ENCODE data around the gene CEP104. TPM values are rescaled to one million over a fixed set of nuclear protein-coding genes. Genes with fewer than 3 reads are reported as not detected.

CEP104 gene
- total RNA-seq, 2 experiments from 2014 or later = 33.6 to 35.5 TPM

DNA sequence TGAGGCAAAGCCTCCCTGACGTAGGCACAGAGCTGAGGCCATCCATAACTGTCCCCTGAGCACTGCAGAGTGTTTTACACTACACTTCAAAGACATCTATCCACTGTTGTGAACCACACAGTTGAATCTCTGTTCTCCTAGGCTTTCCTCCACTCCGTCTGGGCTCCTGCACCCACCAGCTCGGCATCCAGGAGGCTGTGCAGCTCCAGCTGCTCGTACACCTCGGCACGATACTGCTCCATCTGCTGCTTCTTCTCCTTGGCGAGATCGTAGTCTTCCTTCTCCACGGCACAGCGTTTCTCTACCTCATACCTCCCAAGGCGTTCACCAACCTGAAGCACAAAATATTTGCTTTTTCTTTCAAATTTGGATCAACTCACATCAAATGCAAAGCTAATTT is 18.2 kb downstream of the CEP104 start:
- CTCF ChIA-PET = no interaction called here
- Mint-ChIP-seq H3K36me3 (ENCODE audit: low read depth) (peaks cover 56% of the 10 kb centered on the region), H3K4me3 (no peak overlapping the region)

GRCh38 chr1:3837685-3838084 is 19.3 kb downstream of the CEP104 start:
- DNase-seq = no peak
- ChIA-PET CTCF (no interaction called here), POLR2A (no interaction called here)
- H3K4me1 Mint-ChIP-seq = no peaks in the 10 kb centered on the region
- no peak overlapping the region for H3K27ac Mint-ChIP-seq
- peaks cover 8% of the 10 kb centered on the region for H3K9me3 Mint-ChIP-seq (ENCODE audit: low read depth)
- H3K4me3 Mint-ChIP-seq = no peak overlapping the region
- no peak for ATAC-seq
- intact Hi-C loops (cut with DNase I, micrococcal nuclease) = no loop called here
- H3K36me3 Mint-ChIP-seq (ENCODE audit: low read depth) = peaks cover 53% of the 10 kb centered on the region
- H3K27me3 Mint-ChIP-seq = no peaks in the 10 kb centered on the region

More for the DNA sequence above, 18.2 kb downstream of the CEP104 start:
- no peak overlapping the region for H3K27ac Mint-ChIP-seq
- H3K27me3 Mint-ChIP-seq = no peaks in the 10 kb centered on the region
- H3K9me3 Mint-ChIP-seq (ENCODE audit: low read depth) = peaks cover 8% of the 10 kb centered on the region
- intact Hi-C loops (cut with DNase I, micrococcal nuclease) = no loop called here
- POLR2A ChIA-PET = no interaction called here
- ATAC-seq (no peak), DNase-seq (no peak)
- H3K4me1 Mint-ChIP-seq = no peaks in the 10 kb centered on the region

GRCh38 chr1:3837200-3837599 is 19.8 kb downstream of the CEP104 start:
- ChIA-PET POLR2A (no interaction called here), CTCF (no interaction called here)
- intact Hi-C loops (cut with DNase I, micrococcal nuclease) = no loop called here
- no peak for DNase-seq
- no peak for ATAC-seq
- Mint-ChIP-seq H3K36me3 (ENCODE audit: low read depth) (peaks cover 52% of the 10 kb centered on the region), H3K9me3 (ENCODE audit: low read depth) (peaks cover 8% of the 10 kb centered on the region), H3K4me3 (no peak overlapping the region), H3K27ac (no peak overlapping the region), H3K27me3 (no peaks in the 10 kb centered on the region), H3K4me1 (no peaks in the 10 kb centered on the region)

GRCh38 chr1:3836421-3836820 is 20.6 kb downstream of the CEP104 start:
- H3K27me3 Mint-ChIP-seq = no peaks in the 10 kb centered on the region
- H3K27ac Mint-ChIP-seq = no peak overlapping the region
- peaks cover 55% of the 10 kb centered on the region for H3K36me3 Mint-ChIP-seq (ENCODE audit: low read depth)
- ChIA-PET CTCF (no interaction called here), POLR2A (no interaction called here)
- no peak for DNase-seq
- H3K4me1 Mint-ChIP-seq = no peaks in the 10 kb centered on the region
- no peak for ATAC-seq
- no peak overlapping the region for H3K4me3 Mint-ChIP-seq
- peaks cover 8% of the 10 kb centered on the region for H3K9me3 Mint-ChIP-seq (ENCODE audit: low read depth)
- intact Hi-C loops (cut with DNase I, micrococcal nuclease) = no loop called here

DNA sequence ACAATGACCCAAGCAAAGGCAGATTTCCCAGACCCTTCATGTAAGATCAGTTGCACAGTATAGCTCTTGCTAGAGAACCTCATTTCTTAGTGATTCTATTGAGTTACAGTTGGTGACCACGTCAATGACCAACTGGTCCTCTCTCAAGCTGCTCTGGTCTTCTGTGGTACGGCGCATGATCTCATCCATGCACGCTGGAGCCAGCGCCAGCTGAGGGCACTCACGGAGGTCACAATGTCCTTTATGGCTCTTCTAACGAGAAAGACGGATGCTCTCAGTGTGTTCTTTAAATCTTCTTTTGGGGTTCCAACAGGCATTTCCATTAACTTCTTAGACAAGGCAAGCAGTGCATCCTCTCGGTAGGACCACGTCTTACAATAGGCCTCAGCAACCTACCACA is 22.3 kb downstream of the CEP104 start:
- Mint-ChIP-seq H3K4me1 (no peaks in the 10 kb centered on the region), H3K4me3 (no peak overlapping the region), H3K27ac (no peak overlapping the region), H3K9me3 (ENCODE audit: low read depth) (peaks cover 8% of the 10 kb centered on the region), H3K27me3 (no peaks in the 10 kb centered on the region), H3K36me3 (ENCODE audit: low read depth) (peaks cover 52% of the 10 kb centered on the region)
- CTCF ChIA-PET = no interaction called here
- ATAC-seq (no peak), DNase-seq (no peak)
- POLR2A ChIA-PET = no interaction called here
- intact Hi-C loops (cut with DNase I, micrococcal nuclease) = no loop called here

DNA sequence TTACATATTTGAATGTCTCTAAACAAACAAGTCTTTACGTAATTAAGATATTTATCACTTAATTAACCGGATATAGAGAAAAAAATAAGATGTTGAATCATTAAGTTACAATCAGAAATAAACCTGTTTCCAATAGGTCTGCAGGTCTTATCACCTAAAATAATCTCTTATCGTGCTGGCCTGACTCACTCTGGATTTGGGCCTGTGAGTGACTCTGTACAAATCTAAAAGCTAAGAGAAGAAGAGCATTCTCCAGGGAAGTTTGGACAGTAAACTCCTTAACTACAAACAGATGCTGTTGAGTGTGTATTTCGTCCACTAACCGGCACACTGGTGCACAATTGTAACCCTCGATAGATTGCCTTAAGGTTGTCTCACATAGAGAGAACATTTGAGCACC is 25.3 kb downstream of the CEP104 start:
- DNase-seq (no peak), ATAC-seq (no peak)
- no peak overlapping the region for H3K27ac Mint-ChIP-seq
- no peaks in the 10 kb centered on the region for H3K4me1 Mint-ChIP-seq
- ChIA-PET CTCF (no interaction called here), POLR2A (no interaction called here)
- no peaks in the 10 kb centered on the region for H3K9me3 Mint-ChIP-seq (ENCODE audit: low read depth)
- intact Hi-C loops (cut with DNase I, micrococcal nuclease) = no loop called here
- no peaks in the 10 kb centered on the region for H3K27me3 Mint-ChIP-seq
- H3K36me3 Mint-ChIP-seq (ENCODE audit: low read depth) = peaks cover 29% of the 10 kb centered on the region
- H3K4me3 Mint-ChIP-seq = no peak overlapping the region

DNA sequence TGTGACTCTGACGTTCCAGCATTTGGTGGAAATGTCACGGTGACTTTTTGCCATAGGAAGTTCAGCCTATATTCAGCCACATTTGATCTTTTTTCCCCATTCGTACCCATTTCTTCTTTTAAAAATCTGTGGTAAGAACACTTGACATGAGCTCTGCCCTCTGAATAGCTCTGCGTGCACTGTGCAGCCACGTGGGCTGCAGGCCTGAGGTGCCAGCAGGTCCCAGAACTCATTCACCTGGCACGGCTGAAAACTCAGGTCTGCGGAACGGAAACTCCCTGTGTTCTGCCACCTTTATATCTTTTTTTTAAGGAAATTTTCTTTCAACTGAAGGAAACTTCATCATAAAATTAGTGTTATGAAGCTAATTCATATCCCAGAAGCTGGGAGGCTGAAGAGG is 28.6 kb downstream of the CEP104 start:
- POLR2A ChIA-PET = no interaction called here
- H3K4me3 Mint-ChIP-seq = no peak overlapping the region
- CTCF ChIA-PET = no interaction called here

DNA sequence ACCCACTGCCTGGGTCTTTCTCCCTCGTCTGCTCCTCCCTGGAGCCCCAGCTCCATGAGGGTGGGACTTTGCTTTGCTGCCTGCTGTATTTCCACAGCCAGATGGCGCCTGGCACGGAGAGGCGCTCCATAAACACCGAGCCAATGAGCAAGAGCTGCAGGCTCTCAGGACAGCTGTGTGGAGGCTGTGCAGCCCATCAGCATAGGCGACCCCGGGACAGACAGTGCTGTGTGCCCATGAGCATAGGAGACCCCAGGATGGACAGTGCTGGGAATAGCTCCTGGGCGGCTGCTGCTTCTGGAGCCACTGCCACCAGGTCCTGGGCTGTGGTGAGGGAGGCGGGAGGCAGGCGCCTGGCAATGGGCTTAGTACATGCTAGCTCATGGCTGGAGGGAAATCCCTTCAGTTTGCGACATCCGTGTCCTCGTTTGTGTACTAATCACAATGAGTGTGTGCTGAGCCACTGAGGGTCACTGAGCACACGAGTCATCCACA is 29.2 kb downstream of the CEP104 start:
- CTCF ChIA-PET = no interaction called here

More for the DNA sequence above, 28.6 kb downstream of the CEP104 start:
- no peak overlapping the region for H3K27ac Mint-ChIP-seq
- no peaks in the 10 kb centered on the region for H3K4me1 Mint-ChIP-seq
- no peak for ATAC-seq
- no peak for DNase-seq
- intact Hi-C loops (cut with DNase I, micrococcal nuclease) = no loop called here
- no peaks in the 10 kb centered on the region for H3K9me3 Mint-ChIP-seq (ENCODE audit: low read depth)
- no peaks in the 10 kb centered on the region for H3K27me3 Mint-ChIP-seq
- peaks cover 32% of the 10 kb centered on the region for H3K36me3 Mint-ChIP-seq (ENCODE audit: low read depth)

DNA sequence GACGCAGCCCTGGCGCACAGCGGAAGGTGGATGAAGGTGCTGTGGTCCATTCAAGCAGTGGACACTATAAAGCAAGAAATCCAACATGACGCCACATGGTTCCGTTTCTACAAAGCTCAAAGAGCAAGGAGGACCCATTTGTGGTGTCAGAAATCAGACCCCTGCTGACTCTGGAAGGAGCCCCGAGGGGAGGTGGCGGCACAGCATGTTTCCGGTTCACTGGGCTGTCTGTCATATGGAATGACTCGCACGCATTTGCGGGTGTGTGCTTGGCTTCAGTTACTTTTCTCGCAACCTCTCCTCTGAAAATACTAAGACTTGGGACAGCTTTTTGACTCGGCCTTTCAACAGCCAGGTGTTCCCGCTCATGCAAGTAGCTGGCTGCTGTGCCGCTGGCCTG is 31.7 kb downstream of the CEP104 start:
- intact Hi-C loops (cut with DNase I, micrococcal nuclease) = no loop called here
- Mint-ChIP-seq H3K27me3 (no peaks in the 10 kb centered on the region), H3K27ac (no peak overlapping the region), H3K36me3 (ENCODE audit: low read depth) (peaks cover 19% of the 10 kb centered on the region), H3K9me3 (ENCODE audit: low read depth) (no peaks in the 10 kb centered on the region), H3K4me1 (no peaks in the 10 kb centered on the region), H3K4me3 (no peak overlapping the region)
- ChIA-PET CTCF (no interaction called here), POLR2A (no interaction called here)
- DNase-seq (no peak), ATAC-seq (no peak)

More for the DNA sequence above, 29.2 kb downstream of the CEP104 start:
- peaks cover 30% of the 10 kb centered on the region for H3K36me3 Mint-ChIP-seq (ENCODE audit: low read depth)
- H3K4me1 Mint-ChIP-seq = no peaks in the 10 kb centered on the region
- no peak for DNase-seq
- ATAC-seq = no peak
- no peak overlapping the region for H3K4me3 Mint-ChIP-seq
- POLR2A ChIA-PET = no interaction called here
- no peaks in the 10 kb centered on the region for H3K27me3 Mint-ChIP-seq
- no peaks in the 10 kb centered on the region for H3K9me3 Mint-ChIP-seq (ENCODE audit: low read depth)
- intact Hi-C loops (cut with DNase I, micrococcal nuclease) = no loop called here
- H3K27ac Mint-ChIP-seq = no peak overlapping the region

GRCh38 chr1:3824650-3825049 is 32.4 kb downstream of the CEP104 start:
- no peak overlapping the region for H3K27ac Mint-ChIP-seq
- peaks cover 15% of the 10 kb centered on the region for H3K36me3 Mint-ChIP-seq (ENCODE audit: low read depth)
- DNase-seq (no peak), ATAC-seq (no peak)
- H3K27me3 Mint-ChIP-seq = no peaks in the 10 kb centered on the region
- H3K4me3 Mint-ChIP-seq = no peak overlapping the region
- no peaks in the 10 kb centered on the region for H3K9me3 Mint-ChIP-seq (ENCODE audit: low read depth)
- intact Hi-C loops (cut with DNase I, micrococcal nuclease) = no loop called here
- POLR2A ChIA-PET = no interaction called here
- no peaks in the 10 kb centered on the region for H3K4me1 Mint-ChIP-seq
- CTCF ChIA-PET = no interaction called here

DNA sequence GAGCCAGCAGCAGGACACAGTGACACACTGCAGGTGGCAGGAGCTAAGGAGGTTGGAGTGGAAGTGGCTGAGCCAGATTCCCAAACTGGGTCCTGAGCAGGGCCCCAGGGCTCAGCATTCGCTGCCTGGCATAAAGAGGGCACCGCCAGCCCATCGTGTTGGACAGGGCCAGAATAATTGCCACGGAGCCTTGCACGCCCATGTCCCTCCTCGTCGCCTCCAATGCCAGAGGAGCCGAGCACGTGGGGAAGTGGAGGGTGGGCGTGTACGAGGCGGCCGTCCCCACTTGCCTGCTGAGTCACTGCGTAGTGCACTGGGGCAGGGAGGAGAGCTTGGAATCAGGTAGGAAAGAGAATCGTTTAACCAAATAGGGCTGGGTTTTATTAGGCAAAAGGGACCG is 34.6 kb downstream of the CEP104 start:
- CTCF ChIA-PET = no interaction called here
- DNase-seq = no peak
- intact Hi-C loops (cut with DNase I, micrococcal nuclease) = no loop called here
- H3K36me3 Mint-ChIP-seq (ENCODE audit: low read depth) = peaks cover 13% of the 10 kb centered on the region
- no peaks in the 10 kb centered on the region for H3K27me3 Mint-ChIP-seq
- POLR2A ChIA-PET = no interaction called here
- ATAC-seq = no peak
- peak overlapping the region; percentile 16 for H3K27ac Mint-ChIP-seq
- H3K9me3 Mint-ChIP-seq (ENCODE audit: low read depth) = no peaks in the 10 kb centered on the region
- no peaks in the 10 kb centered on the region for H3K4me1 Mint-ChIP-seq
- H3K4me3 Mint-ChIP-seq = no peak overlapping the region

GRCh38 chr1:3821908-3822307 is 35.1 kb downstream of the CEP104 start:
- no peak for DNase-seq
- intact Hi-C loops (cut with DNase I, micrococcal nuclease) = no loop called here
- POLR2A ChIA-PET = no interaction called here
- Mint-ChIP-seq H3K4me3 (no peak overlapping the region), H3K36me3 (ENCODE audit: low read depth) (peaks cover 13% of the 10 kb centered on the region), H3K9me3 (ENCODE audit: low read depth) (no peaks in the 10 kb centered on the region), H3K27me3 (no peaks in the 10 kb centered on the region), H3K4me1 (no peaks in the 10 kb centered on the region), H3K27ac (no peak overlapping the region)
- CTCF ChIA-PET = no interaction called here
- no peak for ATAC-seq

GRCh38 chr1:3821447-3821846 is 35.6 kb downstream of the CEP104 start:
- Mint-ChIP-seq H3K27me3 (no peaks in the 10 kb centered on the region), H3K9me3 (ENCODE audit: low read depth) (no peaks in the 10 kb centered on the region), H3K4me1 (no peaks in the 10 kb centered on the region), H3K27ac (no peak overlapping the region), H3K36me3 (ENCODE audit: low read depth) (peaks cover 13% of the 10 kb centered on the region), H3K4me3 (no peak overlapping the region)
- ChIA-PET CTCF (interaction anchor here (1.4 kb wide), 1 partner anchor 12 kb away, joined by 3 read pairs; no protein-coding TSS in a partner anchor), POLR2A (no interaction called here)
- no peak for DNase-seq
- intact Hi-C loops (cut with DNase I, micrococcal nuclease) = no loop called here
- no peak for ATAC-seq

Measured in activated CD4-positive, alpha-beta T cell treated with anti-CD3 and anti-CD28 coated beads for 36 hours (primary cell).